AG04449 (cell line): Measurements from ENCODE around the gene DIS3L2.

Experiments used
- CTCF ChIA-PET: fragments of 350-600 bp; formaldehyde crosslinking; extraction: SDS; loops from one replicate; lab custom pipeline; 2021; ENCODE audit warnings: antibody characterized with exemption; lab: Yijun Ruan, JAX
- POLR2A ChIA-PET: fragments of 400-600, 350-600 bp; formaldehyde crosslinking; extraction: SDS; loops from one replicate; lab custom pipeline; 2020; ENCODE audit warnings: antibody characterized with exemption, inconsistent platforms; lab: Yijun Ruan, JAX
- DNase-seq: peaks from one replicate; pipeline ENCODE4 v3.0.0-alpha.2; 2010; ENCODE audit warnings: low read depth, low spot score
- H3K4me3 ChIP-seq: 2 replicates; pipeline ENCODE4 v1.5.1; 2011; ENCODE audit warnings: low read depth, mild to moderate bottlenecking, control low read depth, low read length
- CTCF ChIP-seq: IDR thresholded peaks from one replicate; pipeline ENCODE4 v1.5.1; 2011; ENCODE audit warnings: mild to moderate bottlenecking, moderate library complexity, low read length, control low read depth, inconsistent platforms; ENCODE audit not compliant: insufficient read depth; ENCODE audit errors: missing control alignments

Gene DIS3L2

GRCh38 chr2:232269867-232270266 lies 308.4 kb downstream of the DIS3L2 start:
- TF ChIP-seq CTCF, result no peak
- DNase-seq, result no peak
- ChIA-PET POLR2A (no interaction called here), CTCF (no interaction called here)
- H3K4me3 ChIP-seq, result no peak overlapping the region

GRCh38 chr2:232273903-232274643 lies 312.6 kb downstream of the DIS3L2 start:
- H3K4me3 ChIP-seq, result no peak overlapping the region
- ChIA-PET POLR2A (no interaction called here), CTCF (interaction anchor here (1.2 to 6.2 kb wide), 2 partner anchors 19 to 25 kb away, joined by 3 to 27 read pairs; no protein-coding TSS in a partner anchor)
- no peak for DNase-seq
- no peak for TF ChIP-seq CTCF

GRCh38 chr2:232275670-232276069 lies 314.2 kb downstream of the DIS3L2 start:
- ChIA-PET POLR2A (interaction anchor here (1.2 kb wide), 1 partner anchor 15 kb away, joined by 3 read pairs; no protein-coding TSS in a partner anchor), CTCF (interaction anchor here (0.7 to 6.2 kb wide), 2 partner anchors 14 to 17 kb away, joined by 3 to 27 read pairs; no protein-coding TSS in a partner anchor)
- no peak overlapping the region for H3K4me3 ChIP-seq
- TF ChIP-seq CTCF, result no peak
- no peak for DNase-seq

GRCh38 chr2:232276084-232276732 lies 314.7 kb downstream of the DIS3L2 start:
- ChIA-PET POLR2A (interaction anchor here (1.2 kb wide), 1 partner anchor 14 kb away, joined by 3 read pairs; no protein-coding TSS in a partner anchor), CTCF (interaction anchor here (1.3 to 6.2 kb wide), 2 partner anchors 13 to 17 kb away, joined by 3 to 27 read pairs; no protein-coding TSS in a partner anchor)
- no peak overlapping the region for H3K4me3 ChIP-seq
- TF ChIP-seq CTCF, result no peak
- no peak for DNase-seq

- DNase-seq, result no peak
- ChIA-PET CTCF (interaction anchor here (0.8 to 6.2 kb wide), 3 partner anchors 13 to 371 kb away, joined by 3 to 27 read pairs (median 3); no protein-coding TSS in a partner anchor), POLR2A (interaction anchor here (1.2 kb wide), 1 partner anchor 14 kb away, joined by 3 read pairs; no protein-coding TSS in a partner anchor)
- no peak for TF ChIP-seq CTCF
- no peak overlapping the region for H3K4me3 ChIP-seq
Measured at GRCh38 chr2:232276733-232277313, 315.3 kb downstream of the DIS3L2 start.
